A673 (cell line): Measurements from ENCODE around the gene CBY1. TPM values are rescaled to one million over a fixed set of nuclear protein-coding genes. Genes with fewer than 3 reads are reported as not detected.
"Not testable (repeated sequence)": the region's sequence is repeated elsewhere in the genome, so short reads cannot be mapped to it uniquely, and the experiment has no call there.

Source experiments
- BruUV-seq: library from RNA; stranded (reverse); fragments of 400-500 nt; replicated peaks from 2 replicates; lab custom pipeline; 2021; lab: Mats Ljungman, UMichigan
- CTCF ChIA-PET: fragments of 300-600 bp; sonication (Branson Sonifier 250); formaldehyde crosslinking; loops from one replicate; lab custom pipeline; 2022; ENCODE audit warnings: antibody characterized with exemption; lab: Charles Lee
- POLR2A ChIA-PET: fragments of 300-600 bp; sonication (Branson Sonifier 250); formaldehyde crosslinking; loops from one replicate; lab custom pipeline; 2022; ENCODE audit warnings: antibody characterized with exemption; ENCODE audit not compliant: low non-redundant PET; lab: Charles Lee
- DNase-seq: peaks from one replicate; pipeline ENCODE4 v3.0.0-alpha.2; 2015; ENCODE audit warnings: low spot score
- H3K27ac ChIP-seq: fragments of 200-600 bp; sonication (generic); 2 replicates; pipeline ENCODE4 v1.5.1; 2016; ENCODE audit warnings: mixed run types, low read depth, mild to moderate bottlenecking, mixed read lengths, antibody characterized with exemption, low read length; ENCODE audit not compliant: poor library complexity, severe bottlenecking
- H3K27me3 ChIP-seq: fragments of 200-600 bp; sonication (generic); replicated peaks from 2 replicates; pipeline ENCODE4 v1.6.1; 2017; ENCODE audit warnings: mixed run types, low read depth, mild to moderate bottlenecking, mixed read lengths, antibody characterized with exemption, low read length; ENCODE audit not compliant: insufficient read depth, poor library complexity
- H3K36me3 ChIP-seq: fragments of 200-600 bp; sonication (generic); 2 replicates; pipeline ENCODE4 v1.6.1; 2016; ENCODE audit warnings: mixed run types, mild to moderate bottlenecking, mixed read lengths, antibody characterized with exemption, low read length; ENCODE audit not compliant: insufficient read depth, poor library complexity, severe bottlenecking
- H3K4me1 ChIP-seq: fragments of 200-600 bp; sonication (generic); 2 replicates; pipeline ENCODE4 v1.6.1; 2017; ENCODE audit warnings: mixed run types, mild to moderate bottlenecking, mixed read lengths, antibody characterized with exemption, low read length; ENCODE audit not compliant: insufficient read depth, poor library complexity, severe bottlenecking
- H3K4me3 ChIP-seq: fragments of 200-600 bp; sonication (generic); 2 replicates; pipeline ENCODE4 v1.5.1; 2016; ENCODE audit warnings: low read depth, mixed run types, mild to moderate bottlenecking, mixed read lengths, low read length; ENCODE audit not compliant: poor library complexity, severe bottlenecking
- H3K9me3 ChIP-seq: fragments of 200-600 bp; sonication (generic); 2 replicates; pipeline ENCODE4 v1.6.1; 2016; ENCODE audit warnings: mixed run types, low read depth, mild to moderate bottlenecking, mixed read lengths, antibody characterized with exemption, low read length; ENCODE audit not compliant: poor library complexity, severe bottlenecking
- CTCF ChIP-seq: fragments of 300-800, 200-600 bp; sonication (generic); conservative IDR thresholded peaks from 2 replicates; pipeline ENCODE4 v1.5.1; 2017; ENCODE audit warnings: low read depth, mild to moderate bottlenecking, antibody characterized with exemption, low read length, moderate library complexity, mixed read lengths
- EZH2 ChIP-seq: fragments of 200-600 bp; sonication (generic); IDR thresholded peaks from 2 replicates; pipeline ENCODE4 v1.6.1; 2017; ENCODE audit warnings: borderline replicate concordance, low read depth, mild to moderate bottlenecking, mixed read lengths, antibody characterized with exemption, low read length; ENCODE audit not compliant: poor library complexity, severe bottlenecking
- intact Hi-C: fragments of 100-400 bp; cut with micrococcal nuclease; formaldehyde crosslinking; loops from one replicate; pipeline ENCODE4 v1.10.0; 2022; ENCODE audit not compliant: unreplicated experiment
- total RNA-seq: library from RNA; stranded (reverse); gene quantifications from 2 replicates; pipeline ENCODE4 v1.2.3, GENCODE V29; 2021

The CBY1 gene
- total RNA-seq, 1 experiment from 2014 or later, result 22.1 TPM

DNA sequence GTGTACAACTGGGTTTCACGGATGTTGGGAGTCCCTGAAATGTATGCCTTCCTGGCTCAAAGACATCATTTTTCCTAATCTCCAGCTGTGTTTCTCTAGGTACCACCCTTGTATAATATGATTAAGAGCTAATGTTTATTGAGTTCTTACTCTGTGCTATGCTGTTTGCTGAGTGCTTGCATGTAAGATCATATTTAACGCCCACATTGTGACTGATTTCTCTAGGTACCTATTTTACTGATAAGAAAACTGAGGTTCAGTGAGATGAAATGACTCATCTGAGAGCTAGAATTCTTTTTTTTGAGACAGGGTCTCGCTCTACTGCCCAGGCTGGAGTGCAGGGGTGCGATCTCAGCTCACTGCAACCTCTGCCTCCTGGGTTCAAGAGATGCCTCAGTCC is 42.9 kb upstream of the CBY1 start:
- intact Hi-C loops, result no loop called here
- POLR2A ChIA-PET, result no interaction called here
- Histone ChIP-seq H3K27me3 (no peaks in the 10 kb centered on the region), H3K36me3 (no peaks in the 10 kb centered on the region), H3K4me1 (no peaks in the 10 kb centered on the region), H3K9me3 (no peaks in the 10 kb centered on the region), H3K4me3 (no peak overlapping the region), H3K27ac (no peak overlapping the region)
- TF ChIP-seq EZH2 (no peak), CTCF (no peak)
- CTCF ChIA-PET, result no interaction called here
- no peak for DNase-seq
- no TSS peak for BruUV-seq

- Histone ChIP-seq H3K27ac (no peak overlapping the region), H3K4me3 (no peak overlapping the region), H3K9me3 (no peaks in the 10 kb centered on the region), H3K4me1 (no peaks in the 10 kb centered on the region), H3K36me3 (no peaks in the 10 kb centered on the region), H3K27me3 (no peaks in the 10 kb centered on the region)
- DNase-seq, result no peak
- ChIA-PET POLR2A (no interaction called here), CTCF (no interaction called here)
- intact Hi-C loops, result no loop called here
- BruUV-seq, result no TSS peak
- no peak for TF ChIP-seq CTCF
- no peak for TF ChIP-seq EZH2
These were observed 41.9 kb upstream of the CBY1 start for GRCh38 chr22:38614332-38615063.

- H3K4me3 ChIP-seq, POLR2A ChIA-PET, intact Hi-C loops, DNase-seq, H3K27ac ChIP-seq, H3K9me3 ChIP-seq, H3K36me3 ChIP-seq, BruUV-seq, H3K4me1 ChIP-seq, H3K27me3 ChIP-seq, CTCF ChIA-PET: not testable (repeated sequence)
These were observed 41.4 kb upstream of the CBY1 start for GRCh38 chr22:38615064-38615405.

- DNase-seq, result no peak
- Histone ChIP-seq H3K27me3 (no peaks in the 10 kb centered on the region), H3K36me3 (no peaks in the 10 kb centered on the region), H3K9me3 (no peaks in the 10 kb centered on the region), H3K4me3 (no peak overlapping the region), H3K27ac (no peak overlapping the region), H3K4me1 (no peaks in the 10 kb centered on the region)
- ChIA-PET CTCF (no interaction called here), POLR2A (no interaction called here)
- BruUV-seq, result no TSS peak
- TF ChIP-seq EZH2, result no peak
- no peak for TF ChIP-seq CTCF
- intact Hi-C loops, result no loop called here
These were observed 38.2 kb upstream of the CBY1 start for GRCh38 chr22:38618258-38618657.
